ENCODE measurements around the gene MBD5. TPM values are rescaled to one million over a fixed set of nuclear protein-coding genes. Genes with fewer than 3 reads are reported as not detected.
A peak's percentile ranks its signal among the peaks of the same experiment; 100 is the strongest.

Gene MBD5
- total RNA-seq, 8 experiments from 2014 or later = 20.2 to 88.4 (median 34.8) TPM

GRCh38 chr2:148486655-148487054, 465.8 kb downstream of the MBD5 start:
- in situ Hi-C loops (cut with MboI; ENCODE audit: low pct_unique_long_range_greater_than_20kb in 2 of 9, low sequenced_read_pairs in 9 of 9, unreplicated experiment in 9 of 9) = no loop called here
- H3K4me3 ChIP-seq = no peak overlapping the region
- peaks cover 13 to 16% of the 10 kb centered on the region in 2 donors for H3K4me1 ChIP-seq (replicated peaks in 1 of 2)
- no peak for ATAC-seq (replicated peaks in 6 of 8)
- no peak overlapping the region for H3K27ac ChIP-seq

- no peak for ATAC-seq (replicated peaks in 6 of 8)
- no peak overlapping the region for H3K27ac ChIP-seq
- H3K4me1 ChIP-seq (replicated peaks in 1 of 2) = peaks cover 13 to 16% of the 10 kb centered on the region in 2 donors
- in situ Hi-C loops (cut with MboI; ENCODE audit: low pct_unique_long_range_greater_than_20kb in 2 of 9, low sequenced_read_pairs in 9 of 9, unreplicated experiment in 9 of 9) = no loop called here
- no peak overlapping the region for H3K4me3 ChIP-seq
- 67 to 100% (median 85%) methylated on average over 2 to 3 of the region's 3 CpGs; no CpG with 5 or more reads in 1 of the 10 experiments for WGBS, 10 experiments
Measured at GRCh38 chr2:148487439-148487838, 466.5 kb downstream of the MBD5 start.

GRCh38 chr2:148490840-148491439, 470.0 kb downstream of the MBD5 start:
- Histone ChIP-seq H3K4me3 (no peak overlapping the region), H3K4me1 (replicated peaks in 1 of 2) (no peaks in the 10 kb centered on the region), H3K27ac (no peak overlapping the region)
- in situ Hi-C loops (cut with MboI; ENCODE audit: low pct_unique_long_range_greater_than_20kb in 2 of 9, low sequenced_read_pairs in 9 of 9, unreplicated experiment in 9 of 9) = no loop called here
- ATAC-seq (replicated peaks in 6 of 8) = no peak
- 0 to 100% (median 82%) methylated on average over 1 to 4 of the region's 4 CpGs for WGBS, 10 experiments

GRCh38 chr2:148493822-148494563, 473.1 kb downstream of the MBD5 start:
- H3K4me3 ChIP-seq = no peak overlapping the region
- no peak for ATAC-seq (replicated peaks in 6 of 8)
- 65 to 100% (median 94%) methylated on average over 1 to 2 of the region's 2 CpGs for WGBS, 10 experiments
- no peak overlapping the region for H3K27ac ChIP-seq
- no peaks in the 10 kb centered on the region for H3K4me1 ChIP-seq (replicated peaks in 1 of 2)
- in situ Hi-C loops (cut with MboI; ENCODE audit: low pct_unique_long_range_greater_than_20kb in 2 of 9, low sequenced_read_pairs in 9 of 9, unreplicated experiment in 9 of 9) = no loop called here

GRCh38 chr2:148495586-148495985, 474.7 kb downstream of the MBD5 start:
- 38 to 100% (median 86%) methylated on average over 1 to 2 of the region's 2 CpGs; no CpG with 5 or more reads in 1 of the 10 experiments for WGBS, 10 experiments
- H3K27ac ChIP-seq = no peak overlapping the region
- no peaks in the 10 kb centered on the region for H3K4me1 ChIP-seq (replicated peaks in 1 of 2)
- in situ Hi-C loops (cut with MboI; ENCODE audit: low pct_unique_long_range_greater_than_20kb in 2 of 9, low sequenced_read_pairs in 9 of 9, unreplicated experiment in 9 of 9) = no loop called here
- H3K4me3 ChIP-seq = no peak overlapping the region
- no peak for ATAC-seq (replicated peaks in 6 of 8)

GRCh38 chr2:148501545-148501944, 480.7 kb downstream of the MBD5 start:
- no peak overlapping the region for H3K27ac ChIP-seq
- in situ Hi-C loops (cut with MboI; ENCODE audit: low pct_unique_long_range_greater_than_20kb in 2 of 9, low sequenced_read_pairs in 9 of 9, unreplicated experiment in 9 of 9) = loop anchor here in 3 of 9 experiments (25.0 kb wide), 1 partner anchor 514 kb away; no protein-coding TSS in a partner anchor
- 0 to 40% (median 17%) methylated on average over 1 of the region's 1 CpG; no CpG with 5 or more reads in 5 of the 10 experiments for WGBS, 10 experiments
- no peak overlapping the region for H3K4me3 ChIP-seq
- peaks cover 3% of the 10 kb centered on the region in 2 donors for H3K4me1 ChIP-seq (replicated peaks in 1 of 2)
- ATAC-seq (replicated peaks in 6 of 8) = peak in 4 of 8 experiments; percentile 29 to 90 (median 56)

GRCh38 chr2:148503516-148503915, 482.6 kb downstream of the MBD5 start:
- no peak for ATAC-seq (replicated peaks in 6 of 8)
- peaks cover 3% of the 10 kb centered on the region in 2 donors for H3K4me1 ChIP-seq (replicated peaks in 1 of 2)
- 71 to 100% (median 97%) methylated on average over 1 to 2 of the region's 2 CpGs; no CpG with 5 or more reads in 2 of the 10 experiments for WGBS, 10 experiments
- in situ Hi-C loops (cut with MboI; ENCODE audit: low pct_unique_long_range_greater_than_20kb in 2 of 9, low sequenced_read_pairs in 9 of 9, unreplicated experiment in 9 of 9) = loop anchor here in 3 of 9 experiments (25.0 kb wide), 1 partner anchor 516 kb away; no protein-coding TSS in a partner anchor
- no peak overlapping the region for H3K27ac ChIP-seq
- no peak overlapping the region for H3K4me3 ChIP-seq

- in situ Hi-C loops (cut with MboI; ENCODE audit: low pct_unique_long_range_greater_than_20kb in 2 of 9, low sequenced_read_pairs in 9 of 9, unreplicated experiment in 9 of 9) = loop anchor here in 3 of 9 experiments (25.0 kb wide), 1 partner anchor 521 kb away; no protein-coding TSS in a partner anchor
- H3K4me1 ChIP-seq (replicated peaks in 1 of 2) = no peaks in the 10 kb centered on the region
- WGBS, 10 experiments = 47 to 90% (median 76%) methylated on average over 1 to 3 of the region's 3 CpGs
- H3K4me3 ChIP-seq = no peak overlapping the region
- ATAC-seq (replicated peaks in 6 of 8) = peak in 1 of 8 experiments; percentile 14
- no peak overlapping the region for H3K27ac ChIP-seq
Measured at GRCh38 chr2:148507970-148508369, 487.1 kb downstream of the MBD5 start.

GRCh38 chr2:148508878-148509287, 488.0 kb downstream of the MBD5 start:
- no peak overlapping the region for H3K4me3 ChIP-seq

GRCh38 chr2:148509288-148509902, 488.5 kb downstream of the MBD5 start:
- 9 to 50% (median 16%) methylated on average over 1 to 12 of the region's 14 CpGs; no CpG with 5 or more reads in 2 of the 10 experiments for WGBS, 10 experiments
- no peaks in the 10 kb centered on the region for H3K4me1 ChIP-seq (replicated peaks in 1 of 2)
- ATAC-seq (replicated peaks in 6 of 8) = peak; percentile 76 to 100 (median 99)
- H3K27ac ChIP-seq = no peak overlapping the region
- peak overlapping the region in 1 of 5 donors; percentile 13 for H3K4me3 ChIP-seq
- in situ Hi-C loops (cut with MboI; ENCODE audit: low pct_unique_long_range_greater_than_20kb in 2 of 9, low sequenced_read_pairs in 9 of 9, unreplicated experiment in 9 of 9) = loop anchor here in 3 of 9 experiments (25.0 kb wide), 1 partner anchor 522 kb away; no protein-coding TSS in a partner anchor

More at GRCh38 chr2:148508878-148509287, 488.0 kb downstream of the MBD5 start:
- ATAC-seq (replicated peaks in 6 of 8) = no peak
- WGBS, 10 experiments = 14 to 88% (median 67%) methylated on average over 1 to 3 of the region's 3 CpGs; no CpG with 5 or more reads in 1 of the 10 experiments
- in situ Hi-C loops (cut with MboI; ENCODE audit: low pct_unique_long_range_greater_than_20kb in 2 of 9, low sequenced_read_pairs in 9 of 9, unreplicated experiment in 9 of 9) = loop anchor here in 3 of 9 experiments (25.0 kb wide), 1 partner anchor 522 kb away; no protein-coding TSS in a partner anchor
- H3K4me1 ChIP-seq (replicated peaks in 1 of 2) = no peaks in the 10 kb centered on the region
- H3K27ac ChIP-seq = no peak overlapping the region

- 20 to 100% (median 89%) methylated on average over 1 to 3 of the region's 3 CpGs; no CpG with 5 or more reads in 1 of the 10 experiments for WGBS, 10 experiments
- in situ Hi-C loops (cut with MboI; ENCODE audit: low pct_unique_long_range_greater_than_20kb in 2 of 9, low sequenced_read_pairs in 9 of 9, unreplicated experiment in 9 of 9) = loop anchor here in 3 of 9 experiments (25.0 kb wide), 1 partner anchor 525 kb away; no protein-coding TSS in a partner anchor
Measured at GRCh38 chr2:148511883-148512282, 491.0 kb downstream of the MBD5 start.

GRCh38 chr2:148512501-148512900, 491.6 kb downstream of the MBD5 start:
- WGBS, 10 experiments = 93 to 100% (median 100%) methylated on average over 1 of the region's 1 CpG; no CpG with 5 or more reads in 3 of the 10 experiments
- H3K27ac ChIP-seq = no peak overlapping the region
- no peak for ATAC-seq (replicated peaks in 6 of 8)
- no peak overlapping the region for H3K4me3 ChIP-seq
- in situ Hi-C loops (cut with MboI; ENCODE audit: low pct_unique_long_range_greater_than_20kb in 2 of 9, low sequenced_read_pairs in 9 of 9, unreplicated experiment in 9 of 9) = loop anchor here in 3 of 9 experiments (25.0 kb wide), 1 partner anchor 525 kb away; no protein-coding TSS in a partner anchor
- H3K4me1 ChIP-seq (replicated peaks in 1 of 2) = no peaks in the 10 kb centered on the region

More at GRCh38 chr2:148511883-148512282, 491.0 kb downstream of the MBD5 start:
- no peak for ATAC-seq (replicated peaks in 6 of 8)
- Histone ChIP-seq H3K4me3 (no peak overlapping the region), H3K27ac (no peak overlapping the region), H3K4me1 (replicated peaks in 1 of 2) (no peaks in the 10 kb centered on the region)
